K562 (cell line): ENCODE results near the gene NTRK2. TPM values are rescaled to one million over a fixed set of nuclear protein-coding genes. Genes with fewer than 3 reads are reported as not detected.

Source experiments
- ATAC-seq: fragments of 200-7000 bp; cut with Tn5 transposase; 3 replicates; pipeline ENCODE4 v1.9.1; 2020; ENCODE audit warnings: moderate library complexity
- BruUV-seq: library from RNA; stranded (reverse); fragments of 400-500 nt; replicated peaks from 2 replicates; lab custom pipeline; 2021; lab: Mats Ljungman, UMichigan
- CTCF ChIA-PET: fragments of 300-600 bp; formaldehyde crosslinking; extraction: SDS; loops from one replicate; lab custom pipeline; 2021; ENCODE audit warnings: low intra/inter-chr PET ratio; lab: Yijun Ruan, JAX
- POLR2A ChIA-PET: fragments of 300-600, 350-650 bp; sonication (Branson Sonifier 250); formaldehyde crosslinking; extraction: SDS; loops from one replicate; lab custom pipeline; 2021; ENCODE audit warnings: antibody characterized with exemption, inconsistent platforms; lab: Yijun Ruan, JAX
- DNase-seq, 4 experiments: peaks; one replicate each; pipeline versions ENCODE4 v3.0.0 to v3.0.0-alpha.2; 2011 to 2018; ENCODE audit warnings: low spot score in 3 of 4, mixed read lengths in 3 of 4; ENCODE audit errors: extremely low read depth in 1 of 4
- FAIRE-seq: peaks from 2 replicates; lab custom pipeline; 2011; peaks lifted over from hg19 to GRCh38; lab: Jason Lieb, UNC
- H2AFZ ChIP-seq: 2 replicates; pipeline ENCODE4 v1.6.0; 2011; ENCODE audit warnings: low read depth, low read length, control low read depth, inconsistent platforms
- H3K27ac ChIP-seq: fragments of 200-600 bp; 3 replicates; pipeline ENCODE4 v1.8.0; 2011; ENCODE audit warnings: low read depth, mild to moderate bottlenecking, control low read depth, inconsistent platforms, low read length, moderate library complexity, mixed read lengths; ENCODE audit errors: extremely low read depth
- H3K27me3 ChIP-seq, 2 experiments: fragments of 300-600 bp in 1 of 2; 2 replicates in 1 of 2; 3 replicates in 1 of 2; pipeline versions ENCODE4 v1.6.0 to v1.8.0; 2011; ENCODE audit warnings: inconsistent platforms in 2 of 2, low read length in 2 of 2, mild to moderate bottlenecking in 1 of 2, mixed read lengths in 1 of 2, moderate library complexity in 1 of 2; ENCODE audit not compliant: control insufficient read depth in 2 of 2, insufficient read depth in 2 of 2
- H3K36me3 ChIP-seq: fragments of 300-600 bp; 3 replicates; pipeline ENCODE4 v1.8.0; 2011; ENCODE audit warnings: mild to moderate bottlenecking, low read length, inconsistent platforms; ENCODE audit not compliant: control insufficient read depth, insufficient read depth
- H3K4me1 ChIP-seq, 2 experiments: fragments of 200-600 bp in 1 of 2; replicated peaks in 1 of 2; 2 replicates in 1 of 2; 3 replicates in 1 of 2; pipeline versions ENCODE4 v1.5.1 to v1.8.0; 2011; ENCODE audit warnings: inconsistent platforms in 2 of 2, low read length in 2 of 2, mild to moderate bottlenecking in 1 of 2, mixed read lengths in 1 of 2, moderate library complexity in 1 of 2; ENCODE audit not compliant: control insufficient read depth in 2 of 2, insufficient read depth in 2 of 2
- H3K4me2 ChIP-seq: 2 replicates; pipeline ENCODE4 v1.6.1; 2011; ENCODE audit warnings: low read length, control low read depth, inconsistent platforms, mixed read lengths; ENCODE audit not compliant: insufficient read depth
- H3K4me3 ChIP-seq: fragments of 200-600 bp; sonication (generic), shearing (Covaris generic); 2 replicates; pipeline ENCODE4 v1.5.1; 2016; ENCODE audit warnings: control low read depth, inconsistent platforms
- H3K79me2 ChIP-seq: fragments of 200-600 bp; 3 replicates; pipeline ENCODE4 v1.8.0; 2011; ENCODE audit warnings: low read length, inconsistent platforms; ENCODE audit not compliant: control insufficient read depth, insufficient read depth
- H3K9ac ChIP-seq, 2 experiments: 2 replicates each; pipeline versions ENCODE4 v1.6.0 to v1.6.1; 2011; ENCODE audit warnings: low read depth in 2 of 2, low read length in 2 of 2, control low read depth in 1 of 2, inconsistent platforms in 1 of 2, mild to moderate bottlenecking in 1 of 2, mixed read lengths in 1 of 2; ENCODE audit not compliant: insufficient read depth in 1 of 2
- H3K9me1 ChIP-seq: one replicate; pipeline ENCODE4 v1.6.0; 2011; ENCODE audit warnings: inconsistent platforms, mild to moderate bottlenecking, low read length, moderate library complexity; ENCODE audit not compliant: control insufficient read depth, insufficient read depth
- H3K9me3 ChIP-seq: replicated peaks from 2 replicates; pipeline ENCODE4 v1.5.1; 2011; ENCODE audit warnings: low read depth, low read length, inconsistent platforms; ENCODE audit not compliant: control insufficient read depth, insufficient read depth
- H4K20me1 ChIP-seq: replicated peaks from 2 replicates; pipeline ENCODE4 v1.6.1; 2011; ENCODE audit warnings: low read length, inconsistent platforms, mixed read lengths; ENCODE audit not compliant: control insufficient read depth, insufficient read depth
- CBFB ChIP-seq: sonication (generic); formaldehyde crosslinking; IDR thresholded peaks from 2 replicates; pipeline ENCODE4 v1.4.0; 2020; ENCODE audit warnings: mild to moderate bottlenecking, missing genetic modification reagents
- EP300 ChIP-seq: IDR thresholded peaks from 2 replicates; pipeline ENCODE4 v1.6.1; 2012; ENCODE audit warnings: low read length, improper control_type of control experiment
- FOSL1 ChIP-seq: fragments of 200-800 bp; sonication (Bioruptor generic); conservative IDR thresholded peaks from 2 replicates; pipeline ENCODE4 v1.6.1; 2016; ENCODE audit warnings: missing genetic modification characterization, missing compliant biosample characterization
- GTF2B ChIP-seq: IDR thresholded peaks from 2 replicates; pipeline ENCODE4 v1.6.1; 2011; ENCODE audit not compliant: insufficient read length; ENCODE audit errors: extremely low read depth
- HNRNPLL ChIP-seq: fragments of 200-400 bp; formaldehyde crosslinking; IDR thresholded peaks from 2 replicates; pipeline ENCODE4 v1.6.1; 2017; ENCODE audit warnings: low read length, low read depth, mild to moderate bottlenecking; ENCODE audit not compliant: poor library complexity, severe bottlenecking
- PHF8 ChIP-seq: fragments of 200-600 bp; sonication (generic); IDR thresholded peaks from 2 replicates; pipeline ENCODE4 v1.6.1; 2012; ENCODE audit warnings: mixed run types, mild to moderate bottlenecking, inconsistent platforms, low read length, moderate library complexity, borderline replicate concordance
- RFX7 ChIP-seq: fragments of 250-450 bp; sonication (Bioruptor Pico); IDR thresholded peaks from 2 replicates; pipeline ENCODE4 v1.5.1; 2021; ENCODE audit warnings: mild to moderate bottlenecking
- TSC22D4 ChIP-seq: fragments of 450-650 bp; IDR thresholded peaks from 2 replicates; pipeline ENCODE4 v1.6.1; 2016; ENCODE audit warnings: missing genetic modification characterization, missing biosample characterization, control low read depth
- ZNF24 ChIP-seq: fragments of 450-650 bp; IDR thresholded peaks from 2 replicates; pipeline ENCODE4 v1.6.1; 2016
- WGBS: fragments of 100-300 bp; shearing (Covaris generic); methylation state at CpG from one replicate; pipeline ENCODE4 v1.1.6; 2016; ENCODE audit warnings: low coverage, mixed read lengths; ENCODE audit not compliant: insufficient coverage; ENCODE audit errors: missing lambda C conversion rate; 5-methylcytosine and 5-hydroxymethylcytosine counted together
- in situ Hi-C: fragments of 300-500 bp; cut with MboI; formaldehyde crosslinking; loops from 4 replicates; pipeline ENCODE4 v1.15.0; 2018; ENCODE audit warnings: inconsistent platforms, mixed read lengths
- intact Hi-C: fragments of 100-400 bp; cut with micrococcal nuclease; formaldehyde crosslinking; loops from 2 replicates; pipeline ENCODE4 v1.14.2; 2022
- polyA plus RNA-seq, 8 experiments: library from polyadenylated mRNA; depleted of rRNA in 4 of 8; stranded (reverse) in 5 of 8; unstranded in 3 of 8; fragments of >200 nt; fragmentation: Nextera tagmentation in 2 of 8; fragmentation: Illumina TruSeq in 1 of 8; extraction: Ambion mirVana in 2 of 8; extraction: Trizol in 1 of 8; gene quantifications; 2 replicates each; pipeline versions ENCODE4 v1.2.1 to v1.2.3, GENCODE V29; 2011 to 2014; ENCODE audit warnings: inconsistent platforms in 1 of 8, missing spikeins in 1 of 8
- total RNA-seq, 7 experiments: library from RNA; depleted of rRNA in 6 of 7; stranded (reverse); fragments of >200 nt in 6 of 7; fragmentation: Illumina TruSeq in 2 of 7; extraction: Trizol in 2 of 7; gene quantifications; 2 replicates each; pipeline versions ENCODE4 v1.2.1 to v1.2.3, GENCODE V29; 2011 to 2021; ENCODE audit warnings: low replicate concordance in 1 of 7

The NTRK2 gene
- total and polyA plus RNA-seq, 9 of the 15 experiments (the other 6 are each of a cell fraction or from before 2014, with no cell fraction given) = not detected

GRCh38 chr9:84997472-84997871 lies 327.9 kb downstream of the NTRK2 start:
- POLR2A ChIA-PET = no interaction called here
- BruUV-seq = no TSS peak
- Histone ChIP-seq H3K9ac (no peak overlapping the region), H3K27me3 (no peaks in the 10 kb centered on the region), H3K79me2 (no peaks in the 10 kb centered on the region), H3K4me2 (no peak overlapping the region), H3K4me1 (no peaks in the 10 kb centered on the region), H3K27ac (no peak overlapping the region), H3K9me1 (no peaks in the 10 kb centered on the region), H2AFZ (no peak overlapping the region)
- CTCF ChIA-PET = no interaction called here
- 0% methylated on average over 2 of the region's 2 CpGs for WGBS
- no peak for DNase-seq
- ATAC-seq = no peak
- no peak for FAIRE-seq
- no peak for TF ChIP-seq GTF2B
- no peak for TF ChIP-seq EP300
- no peak for TF ChIP-seq ZNF24
- TF ChIP-seq FOSL1 (tag) = no peak
- TF ChIP-seq CBFB = no peak
- no peak for TF ChIP-seq TSC22D4 (tag)
- no peak for TF ChIP-seq PHF8
- TF ChIP-seq HNRNPLL = no peak
- TF ChIP-seq RFX7 (CRISPR knock-in tag) = no peak
- TF ChIP-seq, all 486 proteins: peak for 0
- H4K20me1 ChIP-seq = no peaks in the 10 kb centered on the region
- no peaks in the 10 kb centered on the region for H3K36me3 ChIP-seq
- intact Hi-C loops = no loop called here
- in situ Hi-C loops = no loop called here
- no peak overlapping the region for H3K4me3 ChIP-seq
- no peaks in the 10 kb centered on the region for H3K9me3 ChIP-seq
